HepG2 (cell line): ENCODE measurements around the gene RGS10. TPM values are rescaled to one million over a fixed set of nuclear protein-coding genes. Genes with fewer than 3 reads are reported as not detected.

Experiments
- ATAC-seq: fragments of 200-7000 bp; cut with Tn5 transposase; 3 replicates; pipeline ENCODE4 v1.9.1; 2020; ENCODE audit warnings: mild to moderate bottlenecking, moderate library complexity
- BruUV-seq: library from RNA; stranded (reverse); fragments of 400-500 nt; replicated peaks from 2 replicates; lab custom pipeline; 2021; lab: Mats Ljungman, UMichigan
- CTCF ChIA-PET: fragments of 300-600 bp; formaldehyde crosslinking; extraction: SDS; loops from one replicate; lab custom pipeline; 2021; ENCODE audit warnings: low total read pairs, inconsistent platforms, low intra/inter-chr PET ratio; lab: Yijun Ruan, JAX
- POLR2A ChIA-PET: fragments of 350-600 bp; sonication (Branson Sonifier 250); formaldehyde crosslinking; loops from one replicate; lab custom pipeline; 2020; ENCODE audit warnings: antibody characterized with exemption, inconsistent platforms; lab: Yijun Ruan, JAX
- DNase-seq: peaks from one replicate; pipeline ENCODE4 v3.0.0-alpha.2; 2015; ENCODE audit warnings: low spot score
- FAIRE-seq: peaks from 3 replicates; lab custom pipeline; 2011; peaks lifted over from hg19 to GRCh38; lab: Jason Lieb, UNC
- H2AFZ ChIP-seq: one replicate; pipeline ENCODE4 v1.6.1; 2011; ENCODE audit warnings: low read length, inconsistent platforms
- H3K27ac ChIP-seq: fragments of 300-600 bp; 3 replicates; pipeline ENCODE4 v1.8.0; 2011; ENCODE audit warnings: mixed run types, mild to moderate bottlenecking, mixed read lengths, low read length, inconsistent platforms; ENCODE audit not compliant: insufficient read depth; ENCODE audit errors: extremely low read length
- H3K27me3 ChIP-seq, 2 experiments: fragments of 200-600 bp in 1 of 2; 2 replicates in 1 of 2; 3 replicates in 1 of 2; pipeline versions ENCODE4 v1.6.0 to v1.8.0; 2011; ENCODE audit warnings: low read length in 2 of 2, mild to moderate bottlenecking in 2 of 2, moderate library complexity in 2 of 2, inconsistent platforms in 1 of 2; ENCODE audit not compliant: insufficient read depth in 2 of 2, control insufficient read depth in 1 of 2
- H3K36me3 ChIP-seq, 2 experiments: fragments of 200-600 bp in 1 of 2; replicated peaks in 1 of 2; 2 replicates in 1 of 2; 3 replicates in 1 of 2; pipeline versions ENCODE4 v1.5.1 to v1.8.0; 2011; ENCODE audit warnings: low read length in 2 of 2, inconsistent platforms in 1 of 2; ENCODE audit not compliant: insufficient read depth in 2 of 2, control insufficient read depth in 1 of 2
- H3K4me1 ChIP-seq: 2 replicates; pipeline ENCODE4 v1.5.1; 2012; ENCODE audit warnings: low read length, inconsistent platforms; ENCODE audit not compliant: insufficient read depth
- H3K4me2 ChIP-seq: 2 replicates; pipeline ENCODE4 v1.6.0; 2011; ENCODE audit warnings: low read depth, low read length, inconsistent platforms
- H3K4me3 ChIP-seq, 3 experiments: fragments of 200-600 bp in 1 of 3; sonication (generic), shearing (Covaris generic) in 1 of 3; replicated peaks in 1 of 3; 2 replicates each; pipeline ENCODE4 v1.5.1; 2011 to 2016; ENCODE audit warnings: low read length in 3 of 3, inconsistent platforms in 2 of 3, low read depth in 2 of 3, mild to moderate bottlenecking in 2 of 3, control low read depth in 1 of 3, mixed read lengths in 1 of 3; ENCODE audit not compliant: insufficient read depth in 1 of 3
- H3K79me2 ChIP-seq: one replicate; pipeline ENCODE4 v1.6.1; 2011; ENCODE audit warnings: low read length, inconsistent platforms; ENCODE audit not compliant: insufficient read depth
- H3K9ac ChIP-seq: 2 replicates; pipeline ENCODE4 v1.6.0; 2011; ENCODE audit warnings: mild to moderate bottlenecking, low read depth, low read length, inconsistent platforms; ENCODE audit not compliant: insufficient read depth
- H3K9me3 ChIP-seq: 2 replicates; pipeline ENCODE4 v1.5.1; 2012; ENCODE audit warnings: mild to moderate bottlenecking, low read length
- H4K20me1 ChIP-seq: 2 replicates; pipeline ENCODE4 v1.6.0; 2011; ENCODE audit warnings: inconsistent platforms, mild to moderate bottlenecking, low read length, moderate library complexity; ENCODE audit not compliant: insufficient read depth
- AHR ChIP-seq: IDR thresholded peaks from 2 replicates; pipeline ENCODE4 v1.6.1; 2018; ENCODE audit warnings: missing genetic modification reagents, missing compliant biosample characterization
- ATM ChIP-seq: fragments of 450-650 bp; IDR thresholded peaks from 2 replicates; pipeline ENCODE4 v1.7.1; 2017; ENCODE audit warnings: mild to moderate bottlenecking, borderline replicate concordance
- CBX5 ChIP-seq: sonication (generic); formaldehyde crosslinking; IDR thresholded peaks from 2 replicates; pipeline ENCODE4 v1.4.0; 2020; ENCODE audit warnings: missing genetic modification reagents, borderline replicate concordance
- CEBPG ChIP-seq: IDR thresholded peaks from 2 replicates; pipeline ENCODE4 v1.6.1; 2016
- FOXK2 ChIP-seq: fragments of 450-650 bp; IDR thresholded peaks from 2 replicates; pipeline ENCODE4 v1.6.1; 2016
- MTF1 ChIP-seq: sonication (generic); formaldehyde crosslinking; IDR thresholded peaks from 2 replicates; pipeline ENCODE4 v1.5.0; 2020; ENCODE audit warnings: missing genetic modification reagents
- MYNN ChIP-seq: sonication (generic); formaldehyde crosslinking; IDR thresholded peaks from 2 replicates; pipeline ENCODE4 v1.4.0; 2020; ENCODE audit warnings: mild to moderate bottlenecking, low read depth, missing genetic modification reagents
- NFYB ChIP-seq: sonication (generic); formaldehyde crosslinking; IDR thresholded peaks from 2 replicates; pipeline ENCODE4 v1.4.0; 2020; ENCODE audit warnings: missing genetic modification reagents
- SIX1 ChIP-seq: sonication (generic); formaldehyde crosslinking; IDR thresholded peaks from 2 replicates; pipeline ENCODE4 v1.4.0; 2020; ENCODE audit warnings: missing genetic modification reagents, borderline replicate concordance
- SRY ChIP-seq: sonication (generic); formaldehyde crosslinking; IDR thresholded peaks from 2 replicates; pipeline ENCODE4 v1.8.0; 2022; ENCODE audit warnings: mild to moderate bottlenecking, missing genetic modification reagents
- SUZ12 ChIP-seq: fragments of 150-350 bp; IDR thresholded peaks from 2 replicates; pipeline ENCODE4 v1.6.1; 2014; ENCODE audit warnings: low read depth, low read length
- ZBTB38 ChIP-seq: sonication (generic); formaldehyde crosslinking; IDR thresholded peaks from 2 replicates; pipeline ENCODE4 v1.5.1; 2020; ENCODE audit warnings: mild to moderate bottlenecking, missing genetic modification reagents
- ZNF549 ChIP-seq: sonication (generic); formaldehyde crosslinking; IDR thresholded peaks from 2 replicates; pipeline ENCODE4 v1.5.0; 2020; ENCODE audit warnings: missing genetic modification reagents
- ZSCAN29 ChIP-seq: sonication (generic); formaldehyde crosslinking; conservative IDR thresholded peaks from 2 replicates; pipeline ENCODE4 v1.4.0; 2020; ENCODE audit warnings: mild to moderate bottlenecking, missing genetic modification reagents
- WGBS: methylation state at CpG from one replicate; pipeline ENCODE4 v1.1.6; 2017; ENCODE audit warnings: low lambda C conversion rate; 5-methylcytosine and 5-hydroxymethylcytosine counted together
- in situ Hi-C: cut with HindIII; loops from 2 replicates; pipeline ENCODE4 v1.10.0; 2017; ENCODE audit warnings: low pct_unique_long_range_greater_than_20kb; ENCODE audit not compliant: extremely low pct_ligation_motif_present
- intact Hi-C: fragments of 100-400 bp; cut with micrococcal nuclease; formaldehyde crosslinking; loops from one replicate; pipeline ENCODE4 v1.10.0; 2022; ENCODE audit not compliant: unreplicated experiment
- polyA plus RNA-seq, 8 experiments: library from polyadenylated mRNA; depleted of rRNA in 3 of 8; stranded (reverse) in 7 of 8; unstranded in 1 of 8; fragments of >200 nt; fragmentation: Illumina TruSeq in 4 of 8; extraction: Trizol in 4 of 8; gene quantifications; 2 replicates each; pipeline versions ENCODE4 v1.2.1 to v1.2.3, GENCODE V29; 2011 to 2016; ENCODE audit warnings: low read depth in 4 of 8, missing spikeins in 1 of 8, mixed read lengths in 1 of 8; ENCODE audit not compliant: insufficient read depth in 1 of 8
- total RNA-seq, 5 experiments: library from RNA; depleted of rRNA; stranded (reverse); fragments of >200 nt; fragmentation: Illumina TruSeq; extraction: Trizol; gene quantifications; 2 replicates each; pipeline ENCODE4 v1.2.3, GENCODE V29; 2016; ENCODE audit warnings: low read depth in 1 of 5
- TF ChIP-seq, protein P1 (sequence below): sonication (generic); formaldehyde crosslinking; conservative IDR thresholded peaks from 2 replicates; pipeline ENCODE4 v1.8.0; 2022; ENCODE audit warnings: low read depth, missing genetic modification reagents
- TF ChIP-seq, protein P2 (sequence below): IDR thresholded peaks from 2 replicates; pipeline ENCODE4 v1.6.1; 2016; ENCODE audit warnings: mild to moderate bottlenecking, missing biosample characterization, missing genetic modification reagents
- TF ChIP-seq, protein P3 (sequence below): sonication (generic); formaldehyde crosslinking; IDR thresholded peaks from 2 replicates; pipeline ENCODE4 v1.4.0; 2020; ENCODE audit warnings: missing genetic modification reagents, borderline replicate concordance
- TF ChIP-seq, protein P4 (sequence below): sonication (generic); formaldehyde crosslinking; IDR thresholded peaks from 2 replicates; pipeline ENCODE4 v1.8.0; 2023; ENCODE audit warnings: mild to moderate bottlenecking, missing genetic modification reagents
- TF ChIP-seq, protein P5 (sequence below): sonication (generic); formaldehyde crosslinking; IDR thresholded peaks from 2 replicates; pipeline ENCODE4 v1.8.0; 2022; ENCODE audit warnings: mild to moderate bottlenecking, missing genetic modification reagents, borderline replicate concordance

RGS10 gene
- total and polyA plus RNA-seq, 2 of the 13 experiments (the other 11 are each of a cell fraction or from before 2014, with no cell fraction given), result 1.7 to 5.1 TPM

DNA sequence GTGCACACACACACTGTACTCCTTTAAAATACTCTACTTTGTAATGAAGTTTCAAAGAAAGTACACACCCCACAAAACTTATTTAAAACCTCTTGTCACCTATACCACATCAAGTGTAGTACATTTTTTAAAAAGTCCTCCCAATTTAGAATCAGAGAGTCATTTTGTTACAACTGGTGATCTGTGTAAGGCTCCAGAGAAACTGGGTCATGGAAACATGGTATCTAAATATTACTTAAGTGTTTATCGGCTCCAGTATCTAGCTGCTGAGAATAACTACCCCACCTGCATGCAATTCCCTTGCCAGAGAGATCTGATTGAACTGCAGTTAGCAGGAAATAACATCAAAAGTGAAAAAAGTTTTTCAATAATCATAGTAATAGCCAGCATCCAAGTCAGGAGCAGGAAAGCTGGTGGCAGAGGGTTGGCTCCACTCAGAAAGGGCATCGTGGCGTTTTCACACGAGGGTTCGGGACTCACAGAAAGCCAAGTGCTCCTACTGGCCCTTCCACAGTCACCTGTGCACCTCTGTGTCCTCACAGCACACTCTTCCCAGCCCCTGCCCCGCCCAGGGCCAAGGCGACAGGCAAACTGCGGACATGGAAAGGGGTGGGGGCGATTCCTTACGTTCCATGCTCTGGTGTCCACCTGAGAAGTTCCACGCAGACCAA is 6.5 kb downstream of the RGS10 start:
- H3K9me3 ChIP-seq, result no peaks in the 10 kb centered on the region
- FAIRE-seq (no peak), ATAC-seq (no peak)
- intact Hi-C loops, result no loop called here
- no TSS peak for BruUV-seq
- in situ Hi-C loops, result loop anchor here (25.0 kb wide), 1 partner anchor 349 kb away; the partner anchor contains the start of gene PRDX3
- H3K27ac ChIP-seq, result no peak overlapping the region
- H3K4me2 ChIP-seq, result no peak overlapping the region
- ChIA-PET POLR2A (no interaction called here), CTCF (no interaction called here)
- no peak overlapping the region for H2AFZ ChIP-seq
- peaks cover 32% of the 10 kb centered on the region for H3K4me1 ChIP-seq
- no peaks in the 10 kb centered on the region for H3K36me3 ChIP-seq
- TF ChIP-seq ZSCAN29 (no peak), MTF1 (CRISPR knock-in tag) (no peak), SUZ12 (no peak), SIX1 (CRISPR knock-in tag) (no peak), CEBPG (CRISPR knock-in tag) (no peak), AHR (no peak), NFYB (CRISPR knock-in tag) (no peak), ZBTB38 (CRISPR knock-in tag) (no peak), SRY (CRISPR knock-in tag) (no peak), ZNF549 (CRISPR knock-in tag) (no peak), CBX5 (no peak), MYNN (no peak), FOXK2 (no peak), ATM (no peak)
- TF ChIP-seq, protein P1, sequence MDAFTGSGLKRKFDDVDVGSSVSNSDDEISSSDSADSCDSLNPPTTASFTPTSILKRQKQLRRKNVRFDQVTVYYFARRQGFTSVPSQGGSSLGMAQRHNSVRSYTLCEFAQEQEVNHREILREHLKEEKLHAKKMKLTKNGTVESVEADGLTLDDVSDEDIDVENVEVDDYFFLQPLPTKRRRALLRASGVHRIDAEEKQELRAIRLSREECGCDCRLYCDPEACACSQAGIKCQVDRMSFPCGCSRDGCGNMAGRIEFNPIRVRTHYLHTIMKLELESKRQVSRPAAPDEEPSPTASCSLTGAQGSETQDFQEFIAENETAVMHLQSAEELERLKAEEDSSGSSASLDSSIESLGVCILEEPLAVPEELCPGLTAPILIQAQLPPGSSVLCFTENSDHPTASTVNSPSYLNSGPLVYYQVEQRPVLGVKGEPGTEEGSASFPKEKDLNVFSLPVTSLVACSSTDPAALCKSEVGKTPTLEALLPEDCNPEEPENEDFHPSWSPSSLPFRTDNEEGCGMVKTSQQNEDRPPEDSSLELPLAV, result no peak
- TF ChIP-seq, protein P2, sequence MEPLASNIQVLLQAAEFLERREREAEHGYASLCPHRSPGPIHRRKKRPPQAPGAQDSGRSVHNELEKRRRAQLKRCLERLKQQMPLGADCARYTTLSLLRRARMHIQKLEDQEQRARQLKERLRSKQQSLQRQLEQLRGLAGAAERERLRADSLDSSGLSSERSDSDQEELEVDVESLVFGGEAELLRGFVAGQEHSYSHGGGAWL (CRISPR knock-in tag), result no peak
- TF ChIP-seq, protein P3, sequence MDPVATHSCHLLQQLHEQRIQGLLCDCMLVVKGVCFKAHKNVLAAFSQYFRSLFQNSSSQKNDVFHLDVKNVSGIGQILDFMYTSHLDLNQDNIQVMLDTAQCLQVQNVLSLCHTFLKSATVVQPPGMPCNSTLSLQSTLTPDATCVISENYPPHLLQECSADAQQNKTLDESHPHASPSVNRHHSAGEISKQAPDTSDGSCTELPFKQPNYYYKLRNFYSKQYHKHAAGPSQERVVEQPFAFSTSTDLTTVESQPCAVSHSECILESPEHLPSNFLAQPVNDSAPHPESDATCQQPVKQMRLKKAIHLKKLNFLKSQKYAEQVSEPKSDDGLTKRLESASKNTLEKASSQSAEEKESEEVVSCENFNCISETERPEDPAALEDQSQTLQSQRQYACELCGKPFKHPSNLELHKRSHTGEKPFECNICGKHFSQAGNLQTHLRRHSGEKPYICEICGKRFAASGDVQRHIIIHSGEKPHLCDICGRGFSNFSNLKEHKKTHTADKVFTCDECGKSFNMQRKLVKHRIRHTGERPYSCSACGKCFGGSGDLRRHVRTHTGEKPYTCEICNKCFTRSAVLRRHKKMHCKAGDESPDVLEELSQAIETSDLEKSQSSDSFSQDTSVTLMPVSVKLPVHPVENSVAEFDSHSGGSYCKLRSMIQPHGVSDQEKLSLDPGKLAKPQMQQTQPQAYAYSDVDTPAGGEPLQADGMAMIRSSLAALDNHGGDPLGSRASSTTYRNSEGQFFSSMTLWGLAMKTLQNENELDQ (CRISPR knock-in tag), result no peak
- TF ChIP-seq, protein P4, sequence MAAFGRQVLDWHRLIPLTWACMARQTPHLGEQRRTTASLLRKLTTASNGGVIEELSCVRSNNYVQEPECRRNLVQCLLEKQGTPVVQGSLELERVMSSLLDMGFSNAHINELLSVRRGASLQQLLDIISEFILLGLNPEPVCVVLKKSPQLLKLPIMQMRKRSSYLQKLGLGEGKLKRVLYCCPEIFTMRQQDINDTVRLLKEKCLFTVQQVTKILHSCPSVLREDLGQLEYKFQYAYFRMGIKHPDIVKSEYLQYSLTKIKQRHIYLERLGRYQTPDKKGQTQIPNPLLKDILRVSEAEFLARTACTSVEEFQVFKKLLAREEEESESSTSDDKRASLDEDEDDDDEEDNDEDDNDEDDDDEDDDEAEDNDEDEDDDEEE (CRISPR knock-in tag), result no peak
- TF ChIP-seq, protein P5, sequence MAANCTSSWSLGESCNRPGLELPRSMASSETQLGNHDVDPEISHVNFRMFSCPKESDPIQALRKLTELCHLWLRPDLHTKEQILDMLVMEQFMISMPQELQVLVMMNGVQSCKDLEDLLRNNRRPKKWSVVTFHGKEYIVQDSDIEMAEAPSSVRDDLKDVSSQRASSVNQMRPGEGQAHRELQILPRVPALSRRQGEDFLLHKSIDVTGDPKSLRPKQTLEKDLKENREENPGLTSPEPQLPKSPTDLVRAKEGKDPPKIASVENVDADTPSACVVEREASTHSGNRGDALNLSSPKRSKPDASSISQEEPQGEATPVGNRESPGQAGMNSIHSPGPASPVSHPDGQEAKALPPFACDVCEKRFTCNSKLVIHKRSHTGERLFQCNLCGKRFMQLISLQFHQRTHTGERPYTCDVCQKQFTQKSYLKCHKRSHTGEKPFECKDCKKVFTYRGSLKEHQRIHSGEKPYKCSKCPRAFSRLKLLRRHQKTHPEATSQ (CRISPR knock-in tag), result no peak
- TF ChIP-seq, all 625 proteins: peak for 0
- Histone ChIP-seq H3K9ac (no peak overlapping the region), H4K20me1 (no peaks in the 10 kb centered on the region), H3K79me2 (no peaks in the 10 kb centered on the region), H3K4me3 (no peak overlapping the region), H3K27me3 (peaks cover 4 to 19% of the 10 kb centered on the region in 2 experiments; a peak in 3 of 5 replicates)
- DNase-seq, result no peak
- WGBS, result 68% methylated on average over 11 of the region's 11 CpGs
